Right renal pelvis (tissue), 4 donors: Measurements from ENCODE around the gene IQCK. TPM values are rescaled to one million over a fixed set of nuclear protein-coding genes. Genes with fewer than 3 reads are reported as not detected.
"Not testable (repeated sequence)": the region's sequence is repeated elsewhere in the genome, so short reads cannot be mapped to it uniquely, and the experiment has no call there.

Experiments
- DNase-seq, 4 donors: peaks; one replicate each; pipeline ENCODE4 v3.0.0-alpha.2; 2013; ENCODE audit warnings: low read depth in 4 of 4, low spot score in 3 of 4, missing footprints in 1 of 4
- polyA plus RNA-seq, 4 donors: library from polyadenylated mRNA; unstranded; fragments of 120-200 nt; gene quantifications; one replicate each; pipeline ENCODE4 v1.2.1, GENCODE V29; 2013; ENCODE audit not compliant: insufficient read length in 4 of 4

The IQCK gene
- polyA plus RNA-seq, 4 donors: 45.0 to 51.9 (median 49.2) TPM

DNA sequence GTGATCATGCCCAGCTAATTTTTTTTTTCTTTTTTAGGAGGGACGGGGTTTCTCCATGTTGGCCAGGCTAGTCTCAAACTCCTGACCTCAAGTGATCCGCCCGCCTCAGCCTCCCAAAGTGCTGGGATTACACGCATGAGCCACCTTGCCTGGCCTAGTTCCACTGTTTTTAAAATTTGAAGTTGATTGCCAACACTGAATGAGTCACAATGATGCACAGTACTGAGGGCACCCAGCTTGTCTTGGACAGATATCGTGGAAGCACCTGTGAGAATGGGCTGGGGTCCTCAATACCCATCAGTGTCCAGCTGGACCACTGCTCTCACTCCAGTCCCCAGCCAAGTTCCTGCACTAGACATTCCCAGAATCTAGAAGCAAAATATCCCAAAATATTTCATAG is 2.5 kb upstream of the IQCK start:
- DNase-seq: no peak

DNA sequence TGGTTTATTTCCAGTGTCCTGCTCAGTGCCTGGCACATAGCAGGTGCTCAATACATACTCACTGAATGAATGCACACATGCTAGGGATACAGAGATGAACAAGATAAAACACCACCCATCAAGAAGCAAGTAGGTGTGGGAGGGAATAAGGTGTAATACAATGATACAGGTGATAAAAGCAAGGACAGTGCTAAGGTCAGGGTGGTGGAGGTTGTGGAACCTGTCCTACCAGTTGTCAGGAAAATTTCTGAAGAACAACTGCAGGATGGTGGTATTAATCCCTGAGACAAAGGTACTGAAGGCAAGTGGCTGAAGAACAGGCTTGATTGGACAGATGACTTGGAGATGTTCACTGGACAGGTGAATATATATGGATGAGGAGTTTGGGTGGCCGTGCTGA is 1.9 kb upstream of the IQCK start:
- DNase-seq: no peak

DNA sequence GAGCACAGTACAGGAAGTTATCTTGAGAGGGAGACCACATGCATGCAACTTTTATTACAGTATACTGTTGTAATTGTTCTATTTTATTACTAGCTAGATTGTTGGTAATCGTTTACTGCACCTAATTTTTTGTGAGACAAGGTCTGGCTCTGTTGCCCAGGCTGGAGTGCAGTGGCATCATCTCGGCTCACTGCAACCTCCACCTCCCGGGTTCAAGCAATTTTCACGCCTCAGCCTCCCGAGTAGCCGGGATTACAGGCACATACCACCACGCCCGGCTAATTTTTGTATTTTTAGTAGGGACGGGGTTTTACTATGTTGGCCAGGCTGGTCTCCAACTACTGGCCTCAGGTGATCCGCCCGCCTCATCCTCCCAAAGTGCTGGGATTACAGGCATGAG is 1.3 kb upstream of the IQCK start:
- not testable (repeated sequence) for DNase-seq

DNA sequence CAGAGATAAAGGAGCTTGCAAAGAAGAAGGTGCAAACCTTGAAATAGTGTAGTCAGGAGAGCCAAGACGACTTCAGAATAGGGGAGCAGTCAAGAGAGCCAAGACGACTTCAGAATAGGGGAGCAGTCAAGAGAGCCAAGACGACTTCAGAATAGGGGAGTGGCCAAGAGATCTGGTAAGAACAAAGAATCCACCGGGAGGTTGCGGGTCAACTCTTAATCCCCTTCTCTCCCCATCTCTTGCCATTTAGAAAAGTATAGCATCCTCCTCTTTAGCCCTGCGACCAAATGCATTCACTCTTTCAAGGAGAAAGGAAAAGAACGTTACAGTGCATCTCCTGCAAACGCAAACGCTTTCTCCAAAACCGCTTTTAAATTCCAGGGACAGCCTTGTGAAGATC is 757 bp upstream of the IQCK start:
- DNase-seq: no peak

DNA sequence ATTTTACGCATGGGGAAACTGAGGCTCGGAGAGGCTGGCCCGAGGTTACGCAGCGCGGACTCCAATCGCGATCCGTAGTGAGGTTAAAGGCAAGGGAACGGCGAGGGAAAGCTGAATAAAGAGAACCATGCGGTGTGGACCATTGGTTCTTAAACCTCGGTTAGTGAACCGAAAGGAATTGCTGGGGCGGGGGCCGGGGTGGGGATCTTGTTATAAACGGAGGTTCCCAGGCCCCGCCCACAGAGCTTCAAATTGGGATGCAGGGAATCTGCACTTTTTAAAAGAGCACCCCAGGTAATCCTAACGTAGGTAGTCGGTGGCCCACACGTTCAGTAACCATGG is 524 bp downstream of the IQCK start:
- no peak for DNase-seq

DNA sequence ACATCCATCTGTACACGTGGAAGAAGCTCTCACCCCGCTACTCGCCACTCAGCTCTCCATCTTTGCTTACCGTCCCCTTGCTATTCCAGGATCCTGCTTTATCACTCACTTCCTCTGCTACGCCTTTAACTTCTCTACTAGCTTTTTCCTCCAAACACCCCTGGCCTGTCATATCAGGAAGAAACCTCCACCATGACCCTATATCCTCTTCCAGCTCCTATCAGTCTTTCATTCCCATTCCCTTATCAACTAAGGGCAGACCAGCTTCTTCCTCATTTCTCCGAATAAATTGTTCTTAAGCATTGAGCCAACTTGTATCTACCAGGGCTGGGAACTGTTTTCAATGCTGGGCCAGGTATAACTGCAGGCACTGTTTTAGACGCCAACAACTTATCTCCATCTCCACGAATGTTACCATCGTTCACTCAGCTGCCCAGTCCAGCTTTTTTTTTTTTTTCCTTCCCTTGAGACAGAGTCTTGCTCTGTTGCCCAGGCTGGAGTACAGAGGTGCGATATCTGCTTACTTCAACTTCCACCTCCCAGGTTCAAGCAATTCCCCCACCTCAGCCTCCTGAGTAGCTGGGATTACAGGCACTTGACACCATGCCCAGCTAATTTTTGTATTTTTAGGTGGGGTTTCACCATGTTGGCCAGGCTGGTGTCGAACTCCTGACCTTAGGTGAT is 4.3 kb downstream of the IQCK start:
- DNase-seq: no peak

DNA sequence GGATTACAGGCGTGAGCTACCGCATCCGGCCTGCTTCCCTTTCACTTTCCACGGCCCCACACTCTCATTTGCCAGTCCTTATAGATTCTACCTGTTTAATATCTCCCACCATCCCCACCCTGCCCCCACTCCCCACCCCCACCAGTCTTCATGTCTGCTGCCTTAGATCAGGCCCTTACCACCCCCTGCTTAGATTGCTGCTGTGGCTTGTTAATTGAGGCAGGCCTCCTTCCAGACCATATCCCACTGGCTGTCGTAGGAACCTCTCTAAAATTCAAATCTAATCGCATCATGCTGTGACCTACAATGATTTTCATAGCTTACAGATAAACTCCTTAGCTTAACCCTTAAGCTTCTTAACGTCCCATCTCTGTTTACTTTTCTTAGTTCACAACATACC is 4.9 kb downstream of the IQCK start:
- no peak for DNase-seq

DNA sequence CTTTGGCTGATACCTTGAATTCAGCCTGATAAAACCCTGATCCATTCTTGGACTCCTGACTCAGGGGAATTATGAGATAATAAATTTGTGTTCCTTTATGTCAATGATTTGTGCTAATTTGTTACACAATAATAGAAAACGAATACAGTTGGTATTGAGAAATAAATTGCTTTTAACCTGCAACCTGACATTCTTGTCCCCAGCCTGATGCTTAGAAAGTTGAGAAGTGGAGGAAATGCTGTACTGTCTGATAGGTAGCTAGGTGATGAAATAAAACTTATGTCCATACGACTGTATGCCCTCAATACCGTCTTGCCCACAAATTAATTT is 10.5 kb downstream of the IQCK start:
- no peak for DNase-seq

DNA sequence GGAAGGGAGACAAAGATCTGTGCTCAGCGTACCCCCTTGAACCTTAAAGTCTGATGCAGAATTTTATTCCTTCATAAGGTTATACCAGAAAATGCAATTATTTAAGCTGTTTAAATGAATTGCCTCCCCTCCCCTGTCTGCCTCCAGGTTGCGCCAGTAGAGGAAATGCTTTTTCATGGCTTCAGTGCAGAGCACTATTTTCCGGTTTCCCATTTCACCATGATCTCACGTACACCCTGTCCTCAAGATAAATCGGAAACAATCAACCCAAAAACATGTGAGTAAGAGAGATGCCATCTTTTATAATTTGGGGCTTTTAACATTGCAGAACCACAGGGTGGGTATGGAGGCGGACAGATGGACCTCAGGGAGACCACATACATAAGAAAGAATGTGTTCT is 15.5 kb downstream of the IQCK start:
- DNase-seq: no peak

DNA sequence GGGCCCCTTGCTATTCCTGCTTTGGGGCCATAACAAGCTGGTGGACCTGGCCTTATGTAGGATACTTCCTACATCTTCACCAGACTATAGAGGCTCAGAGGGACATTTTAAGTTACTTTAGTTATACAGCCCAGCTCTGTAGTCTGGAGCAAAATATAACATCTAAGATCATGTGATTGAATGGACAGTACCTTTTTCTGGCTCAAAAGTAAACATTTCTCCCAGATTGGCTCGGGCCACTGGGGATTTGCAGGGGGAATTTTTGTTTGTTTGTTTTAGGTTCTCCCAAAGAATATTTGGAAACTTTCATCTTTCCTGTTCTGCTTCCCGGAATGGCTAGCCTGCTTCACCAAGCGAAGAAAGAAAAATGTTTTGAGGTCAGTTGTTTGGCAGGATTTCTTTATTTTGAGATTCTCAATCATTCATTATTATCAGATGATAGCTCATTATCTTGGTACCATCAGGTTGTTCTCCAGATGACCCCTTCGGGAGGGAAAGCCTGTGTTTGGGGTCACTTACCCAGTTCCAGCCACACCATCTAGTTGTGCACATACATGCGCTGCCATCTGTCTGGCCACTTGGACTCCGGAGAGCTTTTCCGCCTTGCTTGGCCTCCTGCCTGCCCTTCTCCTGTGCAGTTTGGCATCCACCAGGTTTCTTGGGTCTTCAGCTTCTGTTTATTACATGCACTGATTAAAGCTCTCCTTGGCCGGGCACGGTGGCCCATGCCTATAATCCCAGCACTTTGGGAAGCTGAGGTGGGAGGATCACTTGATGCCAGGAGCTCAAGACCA is 17.2 kb downstream of the IQCK start:
- DNase-seq: no peak

DNA sequence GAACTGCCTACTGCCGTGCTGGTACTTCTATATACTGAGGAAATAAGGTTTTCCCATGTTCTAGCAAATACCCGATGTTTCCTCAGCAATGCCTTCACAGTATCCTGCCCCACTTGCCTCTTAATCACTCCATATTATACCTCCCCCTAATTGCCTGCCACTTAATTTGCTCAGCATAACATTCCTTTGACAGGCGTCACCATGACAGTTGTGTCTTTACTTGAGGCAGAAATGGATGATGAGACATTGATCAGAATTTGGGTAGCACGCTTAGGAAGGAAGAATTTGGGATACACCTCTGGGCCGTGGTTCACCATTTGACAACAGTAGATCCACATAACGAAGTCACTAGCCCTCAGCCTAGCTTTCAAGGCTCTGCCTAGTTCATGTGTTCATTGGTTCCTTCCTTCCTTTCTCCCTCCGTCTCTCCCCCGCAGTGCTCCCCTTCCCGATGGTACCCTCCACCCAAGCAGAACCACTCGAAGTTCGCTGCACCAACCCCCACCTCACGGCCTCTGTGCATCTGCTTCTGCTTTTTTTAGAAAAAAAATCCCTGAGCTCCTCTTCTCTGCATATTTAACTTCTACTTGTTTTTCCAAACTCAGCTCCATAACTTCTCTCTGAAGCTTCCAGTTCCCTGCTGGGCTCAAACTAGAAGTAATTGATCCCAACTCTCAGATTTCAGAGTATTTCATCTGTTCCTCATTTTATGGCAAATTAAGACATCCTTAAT is 19.4 kb downstream of the IQCK start:
- DNase-seq: no peak

DNA sequence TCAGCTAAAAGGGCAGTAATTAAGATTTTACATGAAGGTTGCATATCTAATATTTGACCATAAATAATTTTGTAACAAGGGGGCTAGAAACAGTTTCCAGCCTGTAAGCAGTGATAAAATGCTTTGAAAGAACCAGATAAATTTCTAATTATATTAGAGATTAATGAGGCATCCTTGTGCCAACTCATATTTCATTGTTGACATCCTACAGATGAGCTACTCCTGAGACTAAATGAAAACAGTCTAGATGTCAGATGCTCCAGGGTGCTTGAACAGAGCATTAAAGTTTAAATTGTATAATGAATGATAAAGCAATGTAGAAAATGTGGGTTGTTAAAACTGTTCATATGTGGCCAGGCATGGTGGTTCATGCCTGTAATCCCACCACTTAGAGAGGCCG is 23.3 kb downstream of the IQCK start:
- no peak for DNase-seq

DNA sequence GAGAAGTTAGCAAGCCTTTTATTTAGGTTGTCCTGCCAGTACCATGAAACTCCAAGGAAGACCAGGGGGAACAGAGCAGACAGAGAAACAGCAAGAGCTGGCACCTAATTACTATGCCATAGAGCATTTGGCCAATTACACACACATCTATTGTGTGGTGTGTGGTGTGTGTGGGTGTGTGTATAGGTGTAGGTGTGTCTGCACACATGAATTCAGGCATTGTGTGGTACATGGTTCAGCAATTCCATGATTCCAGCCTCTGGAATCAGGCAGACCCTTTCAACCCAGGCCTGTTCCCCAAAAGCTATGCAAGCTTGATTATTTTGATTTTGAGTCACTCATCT is 25.7 kb downstream of the IQCK start:
- DNase-seq: no peak

DNA sequence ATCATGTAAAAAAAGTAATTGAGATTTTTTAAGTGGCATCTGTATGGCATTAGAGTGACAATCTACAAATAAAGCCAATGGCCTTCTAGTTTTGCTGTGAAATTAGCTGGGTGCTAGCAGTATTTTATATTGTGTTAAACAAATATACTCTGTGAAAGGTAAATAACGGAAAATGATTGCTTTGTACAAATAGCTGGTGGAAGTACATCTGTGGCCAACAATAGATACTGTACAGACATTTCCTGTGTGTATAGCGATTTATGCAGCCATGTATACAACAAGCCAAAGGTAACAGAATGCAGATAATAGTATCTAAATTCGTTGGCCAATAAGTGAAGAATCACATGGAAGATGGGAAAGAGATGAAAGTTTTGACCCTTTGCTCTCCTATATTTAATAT is 26.6 kb downstream of the IQCK start:
- no peak for DNase-seq

DNA sequence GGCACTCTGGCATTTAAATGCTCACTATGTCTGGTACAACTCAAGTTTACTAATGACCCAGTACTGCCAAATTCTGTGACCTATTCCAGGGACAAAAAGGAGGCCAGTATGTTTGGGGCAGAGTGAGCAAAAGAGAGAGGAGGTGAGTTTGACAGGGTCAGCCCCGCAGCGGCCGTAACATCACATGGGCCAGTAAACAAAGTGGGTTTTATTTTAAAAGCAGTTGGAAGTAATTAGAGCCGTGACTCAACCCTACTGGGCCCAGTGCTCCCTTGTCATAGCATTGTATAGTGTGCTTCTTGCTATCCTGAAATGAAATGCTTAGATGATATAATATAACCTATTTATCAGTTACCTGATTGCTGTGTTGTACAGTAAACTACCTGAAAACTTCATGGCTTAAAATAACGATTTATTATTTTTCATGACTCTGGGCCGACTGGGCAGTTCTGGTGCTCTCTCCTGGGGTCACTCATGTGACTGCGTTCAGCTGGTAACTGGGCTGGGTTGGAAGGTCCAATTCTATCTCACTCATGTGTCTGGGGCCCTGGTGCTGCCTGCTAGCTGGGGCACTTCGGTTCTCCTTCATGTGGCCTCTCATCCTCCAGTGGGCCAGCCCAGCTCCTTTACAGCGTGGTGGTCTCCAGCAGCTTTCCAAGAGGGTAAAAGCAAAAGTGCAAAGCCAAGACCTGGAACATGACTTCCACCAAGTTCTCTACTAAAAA is 27.4 kb downstream of the IQCK start:
- DNase-seq: no peak

DNA sequence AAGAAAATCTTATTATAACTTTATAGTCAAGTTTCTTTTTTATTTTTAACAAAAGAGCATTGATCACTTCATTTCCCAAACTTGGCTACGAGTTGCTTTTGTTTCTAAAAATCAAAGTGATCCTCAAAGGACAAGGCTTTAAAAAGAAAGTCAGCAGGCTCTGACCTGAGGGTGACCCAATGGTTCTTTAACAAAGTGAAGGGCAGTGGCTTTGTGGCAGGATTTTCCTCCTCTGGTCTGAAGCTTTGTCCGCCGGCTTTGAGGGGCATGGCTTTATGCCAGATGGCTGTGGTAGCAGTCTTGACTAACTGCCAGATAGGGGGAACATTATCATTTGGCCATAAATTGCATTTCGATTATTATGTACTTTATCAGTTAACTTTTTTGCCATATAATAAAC is 28.5 kb downstream of the IQCK start:
- no peak for DNase-seq

DNA sequence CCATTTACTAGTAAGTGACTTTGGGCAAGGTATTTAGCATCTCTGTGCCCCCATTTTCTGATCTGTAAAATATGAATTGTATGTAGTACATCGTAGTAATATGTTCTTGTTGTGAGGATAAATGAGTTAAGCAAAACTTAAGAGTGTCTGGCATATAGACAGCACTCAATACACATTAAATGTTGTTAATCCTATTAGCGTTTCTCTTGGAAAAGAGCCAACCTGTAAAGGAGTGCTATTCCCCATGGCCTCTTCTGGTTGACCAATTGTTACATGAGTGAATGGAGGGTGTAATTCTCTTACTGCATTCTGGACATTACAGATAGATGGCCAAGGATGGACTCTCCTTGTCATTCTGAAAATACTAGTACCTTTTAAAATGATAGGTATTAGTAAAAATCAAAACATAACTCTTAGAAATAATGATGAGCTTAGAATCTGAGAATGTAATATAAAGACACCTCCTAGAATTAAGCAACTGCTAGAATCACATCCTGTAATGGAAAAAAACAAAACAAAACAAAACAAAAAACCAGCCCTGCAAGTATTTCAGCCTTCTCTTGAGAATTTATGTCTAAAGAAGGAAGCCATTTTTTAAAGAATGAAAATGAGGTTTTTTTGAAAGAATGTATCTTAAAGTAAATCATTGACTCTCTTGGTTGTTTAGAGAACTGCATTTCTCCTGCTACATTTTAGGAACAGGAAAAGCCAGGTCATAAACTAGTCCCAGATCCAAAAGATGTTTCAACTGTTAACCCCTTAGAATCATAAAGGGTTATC is 30.5 kb downstream of the IQCK start:
- DNase-seq: no peak

DNA sequence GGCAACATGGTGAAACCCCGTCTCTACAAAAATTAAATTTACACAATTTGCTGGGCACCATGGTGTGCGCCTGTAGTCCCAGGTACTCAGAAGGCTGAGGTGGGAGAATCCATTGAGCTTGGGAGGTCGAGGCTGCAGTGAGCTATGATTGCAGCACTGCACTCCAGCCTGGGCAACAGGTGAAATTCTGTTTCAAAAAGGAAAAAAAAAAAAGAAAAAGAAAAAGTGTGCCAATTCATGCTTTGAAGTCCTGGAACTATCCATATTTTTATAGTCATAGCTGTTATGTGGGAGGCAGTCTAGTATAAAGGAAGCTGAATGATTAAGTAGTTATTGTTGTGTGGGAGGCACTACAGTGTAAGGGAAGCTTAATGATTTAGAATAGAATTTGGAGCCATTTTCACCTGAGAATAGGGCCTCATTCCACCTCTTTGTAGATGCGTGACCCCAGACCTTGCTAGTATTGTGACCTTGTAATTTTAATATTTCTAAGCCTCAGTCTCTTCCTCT is 31.6 kb downstream of the IQCK start:
- DNase-seq: no peak

DNA sequence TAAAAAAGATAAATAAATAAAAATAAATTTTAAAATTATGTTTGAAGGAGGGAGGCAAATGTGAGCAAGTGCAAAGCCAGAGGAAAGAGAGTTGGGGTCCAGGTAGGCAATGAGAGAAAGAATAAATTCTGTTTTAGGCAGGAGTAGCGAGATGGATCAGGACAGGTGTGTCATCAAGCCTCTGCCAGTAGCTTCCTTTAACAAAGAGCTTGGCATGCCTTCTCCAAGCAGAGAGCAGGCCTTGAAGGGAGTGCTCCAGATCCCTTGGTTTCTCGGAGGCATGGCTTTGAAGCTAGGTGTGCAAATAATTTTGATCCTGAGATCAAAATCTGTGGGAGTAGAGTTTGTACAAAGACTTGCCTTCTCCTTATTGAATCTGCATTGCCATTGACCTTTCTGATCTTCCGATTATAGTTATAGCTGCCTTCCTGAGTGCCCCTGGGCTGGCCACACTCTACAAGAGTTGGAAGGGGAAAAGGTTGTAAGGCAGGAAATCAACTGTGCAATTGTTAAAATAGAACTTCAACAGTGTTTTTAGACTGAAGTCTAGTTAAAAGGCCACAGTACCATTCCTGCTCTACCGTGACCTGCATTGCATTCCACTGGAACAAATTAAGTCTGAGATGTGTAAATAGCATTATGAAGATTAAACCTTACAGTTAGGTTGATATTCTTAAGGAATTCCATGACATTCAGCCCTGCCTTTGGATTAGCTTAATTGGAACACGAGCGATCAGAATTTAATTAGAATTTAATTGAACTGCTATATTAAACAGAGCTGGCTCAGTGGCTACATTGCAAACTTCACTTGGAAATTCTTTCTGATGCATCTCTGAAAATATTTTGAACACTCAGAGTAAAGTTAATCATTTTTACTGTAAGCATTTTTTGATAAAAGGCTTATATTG is 33.7 kb downstream of the IQCK start:
- DNase-seq: no peak
